GM12878 (cell line): ENCODE data around the gene MRPL34. TPM values are rescaled to one million over a fixed set of nuclear protein-coding genes. Genes with fewer than 3 reads are reported as not detected.

Experiments used
- ASH2L ChIP-seq: fragments of 300-600, 200-600 bp; sonication (generic); IDR thresholded peaks from 2 replicates; pipeline ENCODE4 v1.6.1; 2017; ENCODE audit warnings: low read depth, mild to moderate bottlenecking, borderline replicate concordance
- EED ChIP-seq: sonication (generic); IDR thresholded peaks from 2 replicates; pipeline ENCODE4 v1.6.1; 2016; ENCODE audit warnings: antibody characterized with exemption, low read depth
- HDAC2 ChIP-seq: fragments of 200-600 bp; sonication (generic); IDR thresholded peaks from 2 replicates; pipeline ENCODE4 v1.6.1; 2017
- JUNB ChIP-seq: IDR thresholded peaks from 2 replicates; pipeline ENCODE4 v1.6.1; 2016; ENCODE audit warnings: antibody characterized with exemption, mild to moderate bottlenecking
- MXI1 ChIP-seq: fragments of 150-350 bp; IDR thresholded peaks from 2 replicates; pipeline ENCODE4 v1.6.1; 2011; ENCODE audit warnings: low read depth, mild to moderate bottlenecking, inconsistent platforms, low read length, improper control_type of control experiment
- NFXL1 ChIP-seq: fragments of 450-650 bp; IDR thresholded peaks from 2 replicates; pipeline ENCODE4 v1.6.1; 2017; ENCODE audit warnings: antibody characterized with exemption, mild to moderate bottlenecking, borderline replicate concordance
- NR2C2 ChIP-seq: IDR thresholded peaks from 2 replicates; pipeline ENCODE4 v1.6.1; 2011; ENCODE audit warnings: borderline replicate concordance, low read depth; ENCODE audit not compliant: control insufficient read depth, insufficient read length
- POLR2A ChIP-seq: IDR thresholded peaks from 2 replicates; pipeline ENCODE4 v1.6.1; 2011; ENCODE audit warnings: low read depth, mild to moderate bottlenecking, low read length
- TCF3 ChIP-seq: IDR thresholded peaks from 2 replicates; pipeline ENCODE4 v1.6.1; 2012; ENCODE audit warnings: low read depth, mild to moderate bottlenecking, low read length, borderline replicate concordance; ENCODE audit not compliant: insufficient read depth
- USF2 ChIP-seq: IDR thresholded peaks from 2 replicates; pipeline ENCODE4 v1.6.1; 2011; ENCODE audit warnings: low read depth, low read length, improper control_type of control experiment, borderline replicate concordance
- YBX1 ChIP-seq: fragments of 450-650 bp; IDR thresholded peaks from 2 replicates; pipeline ENCODE4 v1.6.1; 2016; ENCODE audit warnings: antibody characterized with exemption
- YY1 ChIP-seq: IDR thresholded peaks from 2 replicates; pipeline ENCODE4 v1.6.1; 2011; ENCODE audit warnings: low read depth, mild to moderate bottlenecking, low read length
- ZNF207 ChIP-seq: fragments of 450-650 bp; IDR thresholded peaks from 2 replicates; pipeline ENCODE4 v1.6.1; 2014; ENCODE audit warnings: antibody characterized with exemption, mild to moderate bottlenecking, borderline replicate concordance
- ZNF24 ChIP-seq: fragments of 450-650 bp; IDR thresholded peaks from 2 replicates; pipeline ENCODE4 v1.6.1; 2017; ENCODE audit warnings: antibody characterized with exemption, mild to moderate bottlenecking
- ZSCAN29 ChIP-seq: fragments of 450-650 bp; IDR thresholded peaks from 2 replicates; pipeline ENCODE4 v1.6.1; 2017; ENCODE audit warnings: mild to moderate bottlenecking, moderate library complexity
- polyA plus RNA-seq, 11 experiments: library from polyadenylated mRNA; depleted of rRNA in 4 of 11; unstranded in 6 of 11; stranded (reverse) in 5 of 11; fragments of >200 nt; fragmentation: Nextera tagmentation in 4 of 11; fragmentation: Illumina TruSeq in 1 of 11; extraction: Ambion mirVana in 4 of 11; extraction: Trizol in 1 of 11; gene quantifications; 1 replicate in 1 of 11; 2 replicates in 10 of 11; pipeline versions ENCODE4 v1.2.1 to v1.2.3, GENCODE V29; 2011 to 2016; ENCODE audit warnings: inconsistent platforms in 2 of 11, missing spikeins in 2 of 11, low read depth in 1 of 11
- total RNA-seq, 4 experiments: library from RNA; depleted of rRNA in 3 of 4; stranded (reverse); fragments of >200 nt in 3 of 4; fragmentation: Illumina TruSeq in 1 of 4; extraction: Trizol in 1 of 4; gene quantifications; 2 replicates each; pipeline versions ENCODE4 v1.2.1 to v1.2.3, GENCODE V29; 2013 to 2021
- TF ChIP-seq, protein P1 (sequence below): fragments of 150-350 bp; IDR thresholded peaks from 2 replicates; pipeline ENCODE4 v1.6.1; 2016; ENCODE audit warnings: low read depth, low read length
- TF ChIP-seq, protein P2 (sequence below): fragments of 450-650 bp; IDR thresholded peaks from 2 replicates; pipeline ENCODE4 v1.6.1; 2017; ENCODE audit warnings: mild to moderate bottlenecking, low read depth, inconsistent platforms; ENCODE audit not compliant: poor library complexity, severe bottlenecking
- TF ChIP-seq, protein P3 (sequence below): fragments of 450-650 bp; IDR thresholded peaks from 2 replicates; pipeline ENCODE4 v1.6.1; 2017; ENCODE audit warnings: mild to moderate bottlenecking, moderate library complexity

MRPL34 gene
- total and polyA plus RNA-seq, 10 of the 15 experiments (the other 5 are each of a cell fraction or from before 2014, with no cell fraction given), result 8.6 to 198 (median 78.6) TPM

DNA sequence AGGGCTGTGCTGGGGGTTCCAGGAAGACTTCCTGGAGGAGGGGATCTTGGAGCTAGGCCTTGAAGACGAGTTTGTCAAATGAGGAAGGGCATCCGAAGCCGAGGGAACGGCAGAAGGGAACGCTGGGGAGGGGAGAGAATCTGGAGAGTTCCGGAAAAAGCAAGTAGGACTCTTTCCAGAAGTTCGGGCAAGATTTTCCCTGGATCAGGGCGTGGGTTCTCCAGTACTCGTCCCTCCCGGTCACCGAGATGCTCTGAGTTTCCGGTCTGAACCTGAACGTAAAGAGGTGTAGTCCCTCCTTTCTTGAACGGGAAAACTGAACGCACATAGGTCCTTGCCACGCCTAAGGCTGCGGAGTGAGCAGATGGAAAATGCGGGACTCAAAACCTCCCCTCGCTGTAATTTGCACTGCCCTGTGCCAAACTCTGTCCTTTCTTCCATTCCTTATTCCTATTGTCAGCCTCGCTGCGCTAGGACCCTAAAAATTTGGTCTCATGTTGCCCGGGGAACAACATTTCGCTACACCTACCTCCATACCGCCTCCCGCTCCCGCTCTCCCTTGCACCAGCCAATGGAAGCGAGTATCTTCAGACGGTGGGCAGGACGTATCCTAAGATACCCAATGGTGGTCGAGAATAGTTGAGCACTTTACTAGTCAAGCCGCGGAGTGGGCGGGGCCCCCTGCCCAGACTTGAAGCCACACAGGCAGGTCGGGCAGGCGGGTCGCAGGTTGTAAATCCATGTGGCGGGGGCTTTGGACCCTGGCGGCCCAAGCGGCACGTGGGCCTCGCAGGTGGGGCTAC lies 31.4 kb downstream of the MRPL34 start, which contains the start of gene GTPBP3 (continued):
- TF ChIP-seq, protein P1, sequence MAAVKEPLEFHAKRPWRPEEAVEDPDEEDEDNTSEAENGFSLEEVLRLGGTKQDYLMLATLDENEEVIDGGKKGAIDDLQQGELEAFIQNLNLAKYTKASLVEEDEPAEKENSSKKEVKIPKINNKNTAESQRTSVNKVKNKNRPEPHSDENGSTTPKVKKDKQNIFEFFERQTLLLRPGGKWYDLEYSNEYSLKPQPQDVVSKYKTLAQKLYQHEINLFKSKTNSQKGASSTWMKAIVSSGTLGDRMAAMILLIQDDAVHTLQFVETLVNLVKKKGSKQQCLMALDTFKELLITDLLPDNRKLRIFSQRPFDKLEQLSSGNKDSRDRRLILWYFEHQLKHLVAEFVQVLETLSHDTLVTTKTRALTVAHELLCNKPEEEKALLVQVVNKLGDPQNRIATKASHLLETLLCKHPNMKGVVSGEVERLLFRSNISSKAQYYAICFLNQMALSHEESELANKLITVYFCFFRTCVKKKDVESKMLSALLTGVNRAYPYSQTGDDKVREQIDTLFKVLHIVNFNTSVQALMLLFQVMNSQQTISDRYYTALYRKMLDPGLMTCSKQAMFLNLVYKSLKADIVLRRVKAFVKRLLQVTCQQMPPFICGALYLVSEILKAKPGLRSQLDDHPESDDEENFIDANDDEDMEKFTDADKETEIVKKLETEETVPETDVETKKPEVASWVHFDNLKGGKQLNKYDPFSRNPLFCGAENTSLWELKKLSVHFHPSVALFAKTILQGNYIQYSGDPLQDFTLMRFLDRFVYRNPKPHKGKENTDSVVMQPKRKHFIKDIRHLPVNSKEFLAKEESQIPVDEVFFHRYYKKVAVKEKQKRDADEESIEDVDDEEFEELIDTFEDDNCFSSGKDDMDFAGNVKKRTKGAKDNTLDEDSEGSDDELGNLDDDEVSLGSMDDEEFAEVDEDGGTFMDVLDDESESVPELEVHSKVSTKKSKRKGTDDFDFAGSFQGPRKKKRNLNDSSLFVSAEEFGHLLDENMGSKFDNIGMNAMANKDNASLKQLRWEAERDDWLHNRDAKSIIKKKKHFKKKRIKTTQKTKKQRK, result peak; percentile 56
- TF ChIP-seq EED, result peak; percentile 95
- no peak for TF ChIP-seq YBX1
- no peak for TF ChIP-seq NR2C2
- no peak for TF ChIP-seq ASH2L
- no peak; the same call in 1 of the 2 replicates for TF ChIP-seq JUNB
- no peak for TF ChIP-seq NFXL1
- no peak for TF ChIP-seq ZNF24
- no peak for TF ChIP-seq USF2
- peak; percentile 41 for TF ChIP-seq MXI1
- TF ChIP-seq, protein P2, sequence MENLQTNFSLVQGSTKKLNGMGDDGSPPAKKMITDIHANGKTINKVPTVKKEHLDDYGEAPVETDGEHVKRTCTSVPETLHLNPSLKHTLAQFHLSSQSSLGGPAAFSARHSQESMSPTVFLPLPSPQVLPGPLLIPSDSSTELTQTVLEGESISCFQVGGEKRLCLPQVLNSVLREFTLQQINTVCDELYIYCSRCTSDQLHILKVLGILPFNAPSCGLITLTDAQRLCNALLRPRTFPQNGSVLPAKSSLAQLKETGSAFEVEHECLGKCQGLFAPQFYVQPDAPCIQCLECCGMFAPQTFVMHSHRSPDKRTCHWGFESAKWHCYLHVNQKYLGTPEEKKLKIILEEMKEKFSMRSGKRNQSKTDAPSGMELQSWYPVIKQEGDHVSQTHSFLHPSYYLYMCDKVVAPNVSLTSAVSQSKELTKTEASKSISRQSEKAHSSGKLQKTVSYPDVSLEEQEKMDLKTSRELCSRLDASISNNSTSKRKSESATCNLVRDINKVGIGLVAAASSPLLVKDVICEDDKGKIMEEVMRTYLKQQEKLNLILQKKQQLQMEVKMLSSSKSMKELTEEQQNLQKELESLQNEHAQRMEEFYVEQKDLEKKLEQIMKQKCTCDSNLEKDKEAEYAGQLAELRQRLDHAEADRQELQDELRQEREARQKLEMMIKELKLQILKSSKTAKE, result peak; percentile 85
- TF ChIP-seq, protein P3, sequence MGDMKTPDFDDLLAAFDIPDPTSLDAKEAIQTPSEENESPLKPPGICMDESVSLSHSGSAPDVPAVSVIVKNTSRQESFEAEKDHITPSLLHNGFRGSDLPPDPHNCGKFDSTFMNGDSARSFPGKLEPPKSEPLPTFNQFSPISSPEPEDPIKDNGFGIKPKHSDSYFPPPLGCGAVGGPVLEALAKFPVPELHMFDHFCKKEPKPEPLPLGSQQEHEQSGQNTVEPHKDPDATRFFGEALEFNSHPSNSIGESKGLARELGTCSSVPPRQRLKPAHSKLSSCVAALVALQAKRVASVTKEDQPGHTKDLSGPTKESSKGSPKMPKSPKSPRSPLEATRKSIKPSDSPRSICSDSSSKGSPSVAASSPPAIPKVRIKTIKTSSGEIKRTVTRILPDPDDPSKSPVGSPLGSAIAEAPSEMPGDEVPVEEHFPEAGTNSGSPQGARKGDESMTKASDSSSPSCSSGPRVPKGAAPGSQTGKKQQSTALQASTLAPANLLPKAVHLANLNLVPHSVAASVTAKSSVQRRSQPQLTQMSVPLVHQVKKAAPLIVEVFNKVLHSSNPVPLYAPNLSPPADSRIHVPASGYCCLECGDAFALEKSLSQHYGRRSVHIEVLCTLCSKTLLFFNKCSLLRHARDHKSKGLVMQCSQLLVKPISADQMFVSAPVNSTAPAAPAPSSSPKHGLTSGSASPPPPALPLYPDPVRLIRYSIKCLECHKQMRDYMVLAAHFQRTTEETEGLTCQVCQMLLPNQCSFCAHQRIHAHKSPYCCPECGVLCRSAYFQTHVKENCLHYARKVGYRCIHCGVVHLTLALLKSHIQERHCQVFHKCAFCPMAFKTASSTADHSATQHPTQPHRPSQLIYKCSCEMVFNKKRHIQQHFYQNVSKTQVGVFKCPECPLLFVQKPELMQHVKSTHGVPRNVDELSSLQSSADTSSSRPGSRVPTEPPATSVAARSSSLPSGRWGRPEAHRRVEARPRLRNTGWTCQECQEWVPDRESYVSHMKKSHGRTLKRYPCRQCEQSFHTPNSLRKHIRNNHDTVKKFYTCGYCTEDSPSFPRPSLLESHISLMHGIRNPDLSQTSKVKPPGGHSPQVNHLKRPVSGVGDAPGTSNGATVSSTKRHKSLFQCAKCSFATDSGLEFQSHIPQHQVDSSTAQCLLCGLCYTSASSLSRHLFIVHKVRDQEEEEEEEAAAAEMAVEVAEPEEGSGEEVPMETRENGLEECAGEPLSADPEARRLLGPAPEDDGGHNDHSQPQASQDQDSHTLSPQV, result no peak
- peak; percentile 87 for TF ChIP-seq POLR2A
- TF ChIP-seq HDAC2, result no peak
- TF ChIP-seq ZNF207, result peak; percentile 86; the same call in 1 of the 2 replicates
- TF ChIP-seq ZSCAN29, result no peak
- TF ChIP-seq YY1, result peak; percentile 93
- 0 out of 2 replicates have a peak, but pooled peaks have one; percentile 4 for TF ChIP-seq TCF3
